Neural cell (in vitro differentiated cells): Measurements from ENCODE around the gene NR2C2AP. TPM values are rescaled to one million over a fixed set of nuclear protein-coding genes. Genes with fewer than 3 reads are reported as not detected.

Source experiments
- H2AFZ ChIP-seq: fragments of 200-600, 300-800 bp; sonication (generic), shearing (Covaris generic); 2 replicates; pipeline ENCODE4 v1.6.0; 2014; ENCODE audit warnings: low read depth, mild to moderate bottlenecking, antibody characterized with exemption, low read length, moderate library complexity
- H3F3A ChIP-seq: fragments of 200-600 bp; shearing (Covaris generic); 2 replicates; pipeline ENCODE4 v1.6.1; 2016; ENCODE audit warnings: mild to moderate bottlenecking, moderate library complexity, mixed read lengths, antibody characterized with exemption, low read length; ENCODE audit not compliant: insufficient read depth, poor library complexity, severe bottlenecking
- H3K27ac ChIP-seq: fragments of 200-600, 300-800 bp; sonication (generic), shearing (Covaris generic); 2 replicates; pipeline ENCODE4 v1.5.1; 2014; ENCODE audit warnings: mild to moderate bottlenecking, low read length, moderate library complexity
- H3K27me3 ChIP-seq: fragments of 300-800, 200-600 bp; sonication (generic), shearing (Covaris generic); 2 replicates; pipeline ENCODE4 v1.6.0; 2014; ENCODE audit warnings: mild to moderate bottlenecking, low read depth, low read length, moderate library complexity; ENCODE audit not compliant: insufficient read depth
- H3K36me3 ChIP-seq: fragments of 300-800, 200-600 bp; sonication (generic), shearing (Covaris generic); 2 replicates; pipeline ENCODE4 v1.5.1; 2014; ENCODE audit warnings: mild to moderate bottlenecking, antibody characterized with exemption, low read length, moderate library complexity; ENCODE audit not compliant: insufficient read depth
- H3K4me2 ChIP-seq: fragments of 300-800, 200-600 bp; sonication (generic), shearing (Covaris generic); 2 replicates; pipeline ENCODE4 v1.6.0; 2014; ENCODE audit warnings: mild to moderate bottlenecking, low read length
- H3K4me3 ChIP-seq: fragments of 300-800, 200-600 bp; sonication (generic), shearing (Covaris generic); 2 replicates; pipeline ENCODE4 v1.5.1; 2014; ENCODE audit warnings: mild to moderate bottlenecking, low read length, moderate library complexity
- H3K79me2 ChIP-seq: fragments of 200-600 bp; shearing (Covaris generic); replicated peaks from 2 replicates; pipeline ENCODE4 v1.6.0; 2014; ENCODE audit warnings: mild to moderate bottlenecking, low read length, moderate library complexity; ENCODE audit not compliant: insufficient read depth
- H3K9ac ChIP-seq: fragments of 300-800, 200-600 bp; sonication (generic), shearing (Covaris generic); 2 replicates; pipeline ENCODE4 v1.6.1; 2016; ENCODE audit warnings: mild to moderate bottlenecking, low read length, mixed read lengths
- H3K9me2 ChIP-seq: fragments of 200-600 bp; shearing (Covaris generic); 2 replicates; pipeline ENCODE4 v1.6.1; 2016; ENCODE audit warnings: mild to moderate bottlenecking, low read length, mixed read lengths; ENCODE audit not compliant: insufficient read depth
- H3K9me3 ChIP-seq: fragments of 200-600, 300-800 bp; sonication (generic), shearing (Covaris generic); 2 replicates; pipeline ENCODE4 v1.6.1; 2016; ENCODE audit warnings: mild to moderate bottlenecking, mixed run types, low read length, moderate library complexity, mixed read lengths
- H4K20me1 ChIP-seq: fragments of 200-600 bp; shearing (Covaris generic); 2 replicates; pipeline ENCODE4 v1.6.1; 2016; ENCODE audit warnings: mild to moderate bottlenecking, mixed run types; ENCODE audit not compliant: insufficient read depth
- EP300 ChIP-seq: fragments of 450-650 bp; conservative IDR thresholded peaks from 2 replicates; pipeline ENCODE4 v1.6.1; 2014; ENCODE audit warnings: antibody characterized with exemption, mild to moderate bottlenecking, moderate library complexity; ENCODE audit not compliant: poor library complexity, severe bottlenecking
- EZH2 ChIP-seq: fragments of 200-600, 300-800 bp; shearing (Covaris generic), sonication (generic); IDR thresholded peaks from 2 replicates; pipeline ENCODE4 v1.6.1; 2014; ENCODE audit warnings: antibody characterized with exemption, low read length, borderline replicate concordance, mild to moderate bottlenecking; ENCODE audit not compliant: insufficient read depth, poor library complexity, severe bottlenecking
- MXI1 ChIP-seq: fragments of 450-650 bp; conservative IDR thresholded peaks from 2 replicates; pipeline ENCODE4 v1.6.1; 2014; ENCODE audit warnings: antibody characterized with exemption, mild to moderate bottlenecking; ENCODE audit not compliant: poor library complexity, severe bottlenecking
- POLR2AphosphoS5 ChIP-seq: IDR thresholded peaks from 2 replicates; pipeline ENCODE4 v1.6.1; 2012
- RAD21 ChIP-seq: fragments of 450-650 bp; conservative IDR thresholded peaks from 2 replicates; pipeline ENCODE4 v1.6.1; 2014; ENCODE audit warnings: antibody characterized with exemption, mild to moderate bottlenecking, moderate library complexity
- SMC3 ChIP-seq: fragments of 450-650 bp; conservative IDR thresholded peaks from 2 replicates; pipeline ENCODE4 v1.6.1; 2014; ENCODE audit warnings: antibody characterized with exemption, mild to moderate bottlenecking, moderate library complexity; ENCODE audit not compliant: poor library complexity
- TAF1 ChIP-seq: IDR thresholded peaks from 2 replicates; pipeline ENCODE4 v1.6.1; 2012; ENCODE audit warnings: low read depth
- polyA plus RNA-seq: library from polyadenylated mRNA; depleted of rRNA; stranded (reverse); fragments of >200 nt; gene quantifications from 2 replicates; pipeline ENCODE4 v1.2.3, GENCODE V29; 2014
- TF ChIP-seq, protein P1 (sequence below): fragments of 450-650 bp; IDR thresholded peaks from 2 replicates; pipeline ENCODE4 v1.5.1; 2014; ENCODE audit warnings: antibody characterized with exemption, mild to moderate bottlenecking, moderate library complexity; ENCODE audit not compliant: poor library complexity, severe bottlenecking
- TF ChIP-seq, protein P2 (sequence below): IDR thresholded peaks from 2 replicates; pipeline ENCODE4 v1.6.1; 2012; ENCODE audit warnings: borderline replicate concordance

The NR2C2AP gene
- polyA plus RNA-seq, 1 donor from 2014 or later, result 15.1 TPM

- Histone ChIP-seq H3K9me2 (no peaks in the 10 kb centered on the region), H3K27ac (no peak overlapping the region), H4K20me1 (no peaks in the 10 kb centered on the region), H3K36me3 (no peaks in the 10 kb centered on the region), H3K9me3 (no peaks in the 10 kb centered on the region), H3F3A (no peaks in the 10 kb centered on the region), H3K27me3 (no peaks in the 10 kb centered on the region), H3K4me3 (peak overlapping the region; percentile 77), H3K4me2 (no peak overlapping the region), H3K79me2 (no peaks in the 10 kb centered on the region), H3K9ac (no peak overlapping the region), H2AFZ (no peak overlapping the region)
- TF ChIP-seq MXI1 (no peak), EP300 (no peak), SMC3 (no peak), TAF1 (no peak), EZH2 (no peak), POLR2AphosphoS5 (no peak), RAD21 (no peak)
- TF ChIP-seq, protein P1, sequence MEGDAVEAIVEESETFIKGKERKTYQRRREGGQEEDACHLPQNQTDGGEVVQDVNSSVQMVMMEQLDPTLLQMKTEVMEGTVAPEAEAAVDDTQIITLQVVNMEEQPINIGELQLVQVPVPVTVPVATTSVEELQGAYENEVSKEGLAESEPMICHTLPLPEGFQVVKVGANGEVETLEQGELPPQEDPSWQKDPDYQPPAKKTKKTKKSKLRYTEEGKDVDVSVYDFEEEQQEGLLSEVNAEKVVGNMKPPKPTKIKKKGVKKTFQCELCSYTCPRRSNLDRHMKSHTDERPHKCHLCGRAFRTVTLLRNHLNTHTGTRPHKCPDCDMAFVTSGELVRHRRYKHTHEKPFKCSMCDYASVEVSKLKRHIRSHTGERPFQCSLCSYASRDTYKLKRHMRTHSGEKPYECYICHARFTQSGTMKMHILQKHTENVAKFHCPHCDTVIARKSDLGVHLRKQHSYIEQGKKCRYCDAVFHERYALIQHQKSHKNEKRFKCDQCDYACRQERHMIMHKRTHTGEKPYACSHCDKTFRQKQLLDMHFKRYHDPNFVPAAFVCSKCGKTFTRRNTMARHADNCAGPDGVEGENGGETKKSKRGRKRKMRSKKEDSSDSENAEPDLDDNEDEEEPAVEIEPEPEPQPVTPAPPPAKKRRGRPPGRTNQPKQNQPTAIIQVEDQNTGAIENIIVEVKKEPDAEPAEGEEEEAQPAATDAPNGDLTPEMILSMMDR, result no peak
- TF ChIP-seq, protein P2, sequence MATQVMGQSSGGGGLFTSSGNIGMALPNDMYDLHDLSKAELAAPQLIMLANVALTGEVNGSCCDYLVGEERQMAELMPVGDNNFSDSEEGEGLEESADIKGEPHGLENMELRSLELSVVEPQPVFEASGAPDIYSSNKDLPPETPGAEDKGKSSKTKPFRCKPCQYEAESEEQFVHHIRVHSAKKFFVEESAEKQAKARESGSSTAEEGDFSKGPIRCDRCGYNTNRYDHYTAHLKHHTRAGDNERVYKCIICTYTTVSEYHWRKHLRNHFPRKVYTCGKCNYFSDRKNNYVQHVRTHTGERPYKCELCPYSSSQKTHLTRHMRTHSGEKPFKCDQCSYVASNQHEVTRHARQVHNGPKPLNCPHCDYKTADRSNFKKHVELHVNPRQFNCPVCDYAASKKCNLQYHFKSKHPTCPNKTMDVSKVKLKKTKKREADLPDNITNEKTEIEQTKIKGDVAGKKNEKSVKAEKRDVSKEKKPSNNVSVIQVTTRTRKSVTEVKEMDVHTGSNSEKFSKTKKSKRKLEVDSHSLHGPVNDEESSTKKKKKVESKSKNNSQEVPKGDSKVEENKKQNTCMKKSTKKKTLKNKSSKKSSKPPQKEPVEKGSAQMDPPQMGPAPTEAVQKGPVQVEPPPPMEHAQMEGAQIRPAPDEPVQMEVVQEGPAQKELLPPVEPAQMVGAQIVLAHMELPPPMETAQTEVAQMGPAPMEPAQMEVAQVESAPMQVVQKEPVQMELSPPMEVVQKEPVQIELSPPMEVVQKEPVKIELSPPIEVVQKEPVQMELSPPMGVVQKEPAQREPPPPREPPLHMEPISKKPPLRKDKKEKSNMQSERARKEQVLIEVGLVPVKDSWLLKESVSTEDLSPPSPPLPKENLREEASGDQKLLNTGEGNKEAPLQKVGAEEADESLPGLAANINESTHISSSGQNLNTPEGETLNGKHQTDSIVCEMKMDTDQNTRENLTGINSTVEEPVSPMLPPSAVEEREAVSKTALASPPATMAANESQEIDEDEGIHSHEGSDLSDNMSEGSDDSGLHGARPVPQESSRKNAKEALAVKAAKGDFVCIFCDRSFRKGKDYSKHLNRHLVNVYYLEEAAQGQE, result no peak
These were observed 1.2 kb downstream of the NR2C2AP start for GRCh38 chr19:19201697-19202630.

DNA sequence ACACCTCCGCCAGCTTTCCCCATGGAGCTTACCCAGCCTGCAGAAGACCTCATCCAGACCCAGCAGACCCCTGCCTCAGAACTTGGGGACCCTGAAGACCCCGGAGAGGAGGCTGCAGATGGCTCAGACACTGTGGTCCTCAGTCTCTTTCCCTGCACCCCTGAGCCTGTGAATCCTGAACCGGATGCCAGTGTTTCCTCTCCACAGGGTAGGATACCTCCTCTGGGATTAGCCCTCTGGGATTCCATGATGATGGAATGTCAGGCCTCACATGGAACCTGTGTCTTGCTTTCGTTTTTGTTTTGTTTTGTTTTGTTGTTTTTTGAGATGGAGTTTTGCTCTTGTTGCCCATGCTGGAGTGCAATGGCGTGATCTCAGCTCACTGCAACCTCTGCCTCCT is 9.3 kb downstream of the NR2C2AP start:
- Histone ChIP-seq H3K79me2 (peaks cover 15% of the 10 kb centered on the region), H3K36me3 (no peaks in the 10 kb centered on the region), H3K4me3 (no peak overlapping the region), H4K20me1 (no peaks in the 10 kb centered on the region), H3K9me3 (no peaks in the 10 kb centered on the region), H2AFZ (no peak overlapping the region), H3K4me2 (no peak overlapping the region), H3K27ac (no peak overlapping the region), H3F3A (no peaks in the 10 kb centered on the region), H3K9ac (no peak overlapping the region), H3K9me2 (no peaks in the 10 kb centered on the region), H3K27me3 (no peaks in the 10 kb centered on the region)
- TF ChIP-seq, protein P1, result no peak
